Stimulated activated CD4-positive, alpha-beta T cell treated with anti-CD3 and anti-CD28 coated beads, Interleukin-4, amount 100 ng/mL, for 4 hours (primary cell): ENCODE measurements around the gene AGBL1.

Experiments
- DNase-seq, 2 experiments: peaks; one replicate each; pipeline ENCODE4 v3.0.0-alpha.2; 2020

AGBL1 gene

DNA sequence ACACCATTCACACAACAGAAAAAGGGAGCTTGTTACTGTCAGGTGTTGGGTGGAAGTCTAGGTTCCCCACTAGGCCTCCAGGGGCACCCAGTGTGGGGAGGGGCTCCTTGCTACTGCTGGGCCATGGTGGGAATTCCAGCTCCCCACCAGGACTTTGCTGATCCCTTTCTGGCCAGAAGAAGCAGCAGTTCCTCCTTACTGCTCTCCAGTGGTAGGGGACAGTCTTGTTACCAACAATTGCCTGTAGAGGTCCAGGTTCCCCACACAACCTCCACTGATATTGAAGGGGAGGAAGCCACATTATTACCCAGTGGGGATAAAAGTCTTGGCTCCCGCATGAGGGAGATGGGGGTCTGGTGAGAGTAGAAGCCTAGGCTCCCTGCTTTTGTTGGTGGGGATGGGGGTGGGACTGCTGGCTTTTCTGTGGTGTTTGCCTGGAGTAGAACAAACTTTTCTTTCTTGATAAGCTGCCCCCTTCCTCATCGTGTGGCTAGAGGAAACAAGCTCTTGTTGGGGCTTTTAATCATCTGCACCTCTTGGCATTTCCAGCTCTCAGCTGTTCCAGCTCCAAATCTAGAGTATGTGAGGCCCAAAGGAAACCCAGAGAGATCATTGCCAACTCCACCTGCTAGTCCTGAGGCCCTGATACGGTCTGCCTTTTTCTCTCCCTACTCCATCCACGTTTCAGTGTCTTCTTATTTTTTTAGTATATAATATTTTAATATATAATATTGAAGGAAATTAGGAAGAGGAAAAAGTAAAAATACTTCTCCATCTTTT lies 824.2 kb downstream of the AGBL1 start:
- no peak for DNase-seq

- no peak for DNase-seq
Measured at GRCh38 chr15:86905625-86906256, 826.1 kb downstream of the AGBL1 start.

GRCh38 chr15:86906376-86906775 lies 826.7 kb downstream of the AGBL1 start:
- DNase-seq = no peak

DNA sequence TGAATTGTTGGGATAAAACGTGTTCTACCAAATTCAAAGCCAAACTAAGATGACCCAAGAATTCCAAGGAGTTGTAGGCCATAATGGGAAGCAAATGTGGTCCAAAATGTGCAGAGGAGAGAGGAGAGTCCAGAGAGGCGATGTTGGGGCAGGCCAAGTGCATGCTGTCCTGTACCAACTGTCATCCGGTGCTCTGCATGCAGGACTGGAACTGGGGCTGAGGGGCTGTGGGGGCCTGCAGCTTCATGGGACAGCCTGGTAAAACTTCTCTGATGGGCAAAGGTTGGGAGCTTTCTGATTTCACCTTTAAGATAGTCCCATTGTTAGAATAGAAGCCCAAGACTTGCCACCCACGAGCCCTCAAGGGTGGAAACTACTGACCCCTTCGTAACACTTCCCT lies 831.4 kb downstream of the AGBL1 start:
- no peak for DNase-seq

GRCh38 chr15:86912661-86913060 lies 833.0 kb downstream of the AGBL1 start:
- DNase-seq = no peak

DNA sequence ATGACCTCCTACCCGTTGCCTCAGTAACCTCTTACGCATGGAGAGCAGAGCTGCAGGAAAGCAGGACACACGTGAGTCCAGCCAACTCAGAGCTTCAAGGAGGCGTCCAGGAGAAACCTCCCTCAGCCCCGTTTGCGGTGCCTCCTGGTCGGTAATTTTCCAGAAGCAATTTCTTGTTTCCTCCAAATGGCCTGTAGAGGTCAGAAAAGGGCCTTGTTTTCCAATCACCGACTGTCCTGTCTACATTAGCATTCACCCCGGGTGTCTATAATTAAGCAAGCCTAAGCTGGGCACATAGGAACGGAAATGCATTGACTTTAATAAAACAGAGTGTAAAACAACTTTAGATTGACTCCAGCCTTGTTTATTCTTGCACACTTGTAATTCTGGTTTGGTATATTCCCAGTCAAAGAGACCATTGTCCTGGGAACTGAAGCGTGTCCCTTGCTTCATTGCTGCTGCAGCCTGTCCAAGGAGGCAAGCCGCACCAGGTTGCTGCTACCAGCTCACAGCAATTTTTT lies 836.2 kb downstream of the AGBL1 start:
- DNase-seq = no peak

DNA sequence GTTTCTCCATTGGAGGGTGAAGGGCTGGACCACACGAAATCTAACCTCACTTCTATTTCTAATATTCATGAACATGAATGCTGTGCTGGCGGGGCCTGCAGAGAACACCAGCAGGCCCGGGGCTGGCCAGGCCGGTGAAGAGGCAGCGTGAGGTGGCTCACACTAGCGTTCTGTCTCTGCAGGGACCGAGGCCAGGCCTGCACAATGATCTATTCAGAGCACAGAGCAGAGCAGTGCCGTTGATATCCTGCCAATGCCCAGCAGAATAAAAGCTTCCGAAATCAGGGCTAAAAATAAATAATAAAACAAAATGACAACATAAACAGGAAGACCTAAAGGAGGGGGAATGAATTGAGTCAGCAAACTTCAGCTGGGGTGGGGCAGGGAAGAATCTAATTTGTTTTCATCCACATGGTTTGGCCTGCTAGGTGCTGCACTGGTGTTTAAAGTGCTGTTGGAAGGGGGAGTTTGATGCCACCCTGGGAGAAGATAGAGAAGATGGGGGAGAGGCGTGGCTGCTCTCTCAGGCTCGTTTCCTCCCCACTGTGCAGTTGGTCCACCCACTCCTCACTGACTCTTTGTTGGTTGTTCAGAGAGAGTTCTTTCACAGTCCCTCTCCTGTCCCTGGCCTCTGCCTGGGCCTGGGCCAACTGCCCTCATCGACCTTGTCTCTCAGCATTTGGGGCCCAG lies 837.1 kb downstream of the AGBL1 start:
- no peak for DNase-seq

DNA sequence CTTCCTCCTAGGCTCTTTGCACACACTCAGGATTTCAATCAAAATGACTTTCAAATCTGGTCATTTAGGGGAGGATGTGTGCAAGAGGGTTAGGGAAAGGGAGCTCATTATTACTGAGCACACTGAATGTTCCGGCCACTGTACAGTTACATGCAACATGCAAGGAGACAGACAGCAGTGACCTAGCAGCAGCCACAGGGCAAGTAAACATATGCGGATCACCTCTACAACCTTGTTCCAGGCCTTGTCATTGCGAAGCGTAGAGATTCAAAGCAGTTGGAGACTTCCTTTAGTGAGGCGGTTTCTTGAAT lies 837.6 kb downstream of the AGBL1 start:
- no peak for DNase-seq

DNA sequence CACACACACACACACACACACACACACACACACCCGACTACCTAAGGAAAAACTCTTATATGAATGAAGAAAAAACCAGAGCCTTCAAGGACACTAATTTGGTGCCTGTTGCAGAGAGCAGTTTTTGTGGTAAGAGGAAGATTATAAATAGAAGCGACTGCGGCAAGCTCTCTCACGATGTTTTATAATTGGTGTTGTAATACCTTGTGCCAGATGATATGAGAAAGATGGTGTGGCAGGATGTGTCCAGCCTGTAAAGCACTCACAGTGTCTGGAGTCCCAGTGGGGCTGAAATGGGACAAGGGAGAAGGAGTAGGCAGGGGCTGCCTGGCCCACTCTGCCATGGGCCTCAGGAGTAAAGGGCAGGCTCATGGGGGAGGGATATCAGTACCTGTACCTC lies 839.9 kb downstream of the AGBL1 start:
- DNase-seq = no peak

- no peak for DNase-seq
Measured at GRCh38 chr15:86929461-86929860, 849.8 kb downstream of the AGBL1 start.

DNA sequence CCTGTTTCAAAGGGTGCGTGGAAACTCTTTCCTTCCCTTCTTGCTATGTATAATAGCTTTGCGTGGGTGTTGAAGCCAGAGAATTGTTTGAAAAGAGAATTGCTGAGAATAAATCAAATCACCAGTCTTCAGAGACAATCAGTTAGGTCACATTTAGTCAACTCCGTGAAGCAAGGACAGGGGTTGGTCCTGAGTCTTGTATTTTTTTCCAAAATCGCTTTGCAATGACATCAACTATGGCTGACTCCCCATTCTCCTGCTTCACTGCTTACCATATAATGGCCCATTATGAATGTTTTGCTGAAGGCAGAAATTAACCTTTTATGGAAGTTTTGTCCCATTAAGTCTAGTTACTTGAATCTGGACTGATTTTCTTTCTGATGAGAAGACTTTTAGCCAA lies 852.8 kb downstream of the AGBL1 start:
- no peak for DNase-seq

DNA sequence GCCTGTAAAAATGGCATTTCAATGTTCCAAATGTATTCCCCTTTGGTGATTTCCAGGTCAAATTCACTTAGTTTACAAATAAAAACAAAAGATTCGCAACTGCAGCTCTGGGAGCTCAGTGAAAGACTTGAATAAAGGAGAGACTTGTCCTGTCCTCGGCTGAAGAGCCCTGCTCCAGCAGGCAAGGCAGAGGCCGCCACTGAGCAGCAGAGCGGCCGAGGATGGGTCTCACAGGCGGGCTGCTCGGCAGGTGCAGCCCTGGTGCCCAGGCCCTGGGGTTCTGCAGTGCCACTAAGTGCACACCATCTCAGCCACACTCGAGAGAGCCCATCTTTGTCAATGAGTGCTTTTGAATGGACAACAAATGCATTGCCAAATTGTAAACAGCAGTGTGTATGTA lies 856.2 kb downstream of the AGBL1 start:
- DNase-seq = no peak

DNA sequence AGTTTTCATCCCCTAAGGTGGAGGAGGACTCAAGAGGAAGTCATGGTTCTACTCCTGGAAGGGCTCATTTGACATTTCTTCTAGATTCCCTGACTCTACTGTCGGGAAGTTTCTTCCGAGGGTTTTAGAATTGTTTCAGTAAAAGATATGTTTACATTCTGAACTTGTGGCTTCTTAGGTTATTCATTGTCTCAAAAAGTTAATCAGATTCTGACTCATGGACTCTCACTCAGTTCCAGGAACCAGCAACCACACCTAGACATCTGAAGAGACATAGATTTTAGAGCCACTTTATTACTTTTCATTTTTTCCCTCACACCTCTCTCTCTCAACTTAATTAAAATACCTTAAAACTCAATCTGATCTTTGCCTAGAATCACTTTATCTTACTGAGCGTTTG lies 862.6 kb downstream of the AGBL1 start:
- DNase-seq = no peak

- no peak for DNase-seq
Measured at GRCh38 chr15:86948719-86949118, 869.0 kb downstream of the AGBL1 start.

DNA sequence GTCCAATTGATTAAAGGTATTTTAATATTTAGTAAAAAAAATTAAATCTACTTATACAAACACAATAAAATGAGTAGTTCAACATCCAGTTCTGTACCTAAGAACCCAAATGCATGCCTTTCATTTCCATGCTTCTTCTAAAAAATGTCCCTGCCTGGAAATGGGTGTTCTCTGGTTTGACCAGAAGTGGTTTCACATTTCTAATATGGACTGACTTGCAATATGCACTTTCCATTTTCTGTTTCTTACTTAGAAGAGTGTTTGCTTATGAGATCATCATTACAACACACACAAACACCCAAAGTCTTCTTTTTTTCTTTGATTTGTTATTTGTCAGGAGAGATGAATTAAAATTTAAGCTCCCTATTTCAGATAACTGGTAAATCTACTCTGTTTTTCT lies 879.6 kb downstream of the AGBL1 start:
- DNase-seq = no peak

GRCh38 chr15:86961669-86962068 lies 882.0 kb downstream of the AGBL1 start:
- DNase-seq = no peak

DNA sequence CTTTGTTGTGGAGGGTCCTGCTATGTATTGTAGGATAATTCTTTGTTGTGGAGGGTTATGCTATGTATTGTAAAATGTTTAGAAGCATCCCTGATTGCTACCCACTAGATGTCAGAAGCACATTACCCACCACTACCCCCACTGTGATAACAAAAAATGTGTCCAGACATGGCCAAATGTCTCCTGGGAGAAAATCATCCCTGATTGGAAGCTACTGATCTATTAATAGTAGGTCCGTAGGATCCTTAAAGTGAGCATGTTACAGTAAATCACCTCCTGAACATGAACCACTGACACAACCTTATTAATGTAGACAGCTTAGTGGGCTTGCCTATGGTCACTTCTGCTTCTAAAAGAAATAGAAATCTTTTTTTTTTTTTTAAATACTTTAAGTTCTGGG lies 884.6 kb downstream of the AGBL1 start:
- no peak for DNase-seq

- no peak for DNase-seq
Measured at GRCh38 chr15:86968244-86968643, 888.6 kb downstream of the AGBL1 start.

- no peak for DNase-seq
Measured at GRCh38 chr15:86969364-86969763, 889.7 kb downstream of the AGBL1 start.

GRCh38 chr15:86973284-86973844 lies 893.7 kb downstream of the AGBL1 start:
- DNase-seq = no peak

DNA sequence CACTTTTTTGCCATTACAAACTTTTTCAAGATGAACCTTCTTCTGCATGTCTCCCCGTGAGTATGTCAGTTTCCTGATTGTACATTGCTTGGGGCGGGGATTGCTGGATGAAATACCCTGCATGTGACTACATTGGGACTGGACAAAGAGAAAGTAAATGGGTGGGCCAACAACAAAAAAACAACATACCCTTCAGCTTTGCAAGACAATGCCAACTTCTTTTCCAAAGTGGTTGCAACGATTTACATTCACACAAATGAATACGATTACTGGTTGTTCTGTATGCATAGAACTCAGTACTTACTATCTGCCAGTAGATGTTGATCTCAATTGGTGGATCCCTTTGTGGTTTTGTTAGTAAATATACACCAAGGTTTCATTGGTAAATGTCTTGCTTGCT lies 908.4 kb downstream of the AGBL1 start:
- no peak for DNase-seq

DNA sequence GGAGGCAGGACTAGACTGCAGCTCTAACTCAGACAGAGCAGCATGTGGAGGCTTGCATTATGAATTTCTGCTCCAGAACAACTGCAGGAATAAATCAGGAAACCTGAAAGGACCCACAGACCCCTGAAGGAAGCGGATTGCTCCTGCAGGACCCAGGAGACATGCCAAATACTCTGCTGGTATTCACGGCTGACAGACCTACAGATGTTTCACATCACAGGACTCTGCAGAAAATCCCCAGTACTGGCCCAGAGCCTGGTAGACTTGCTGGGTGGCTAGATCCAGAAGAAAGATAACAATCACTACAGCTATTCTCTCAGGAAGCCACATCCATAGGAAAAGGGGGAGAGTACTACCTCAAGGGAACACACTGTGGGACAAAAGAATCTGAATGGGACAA lies 942.1 kb downstream of the AGBL1 start:
- no peak for DNase-seq

- DNase-seq = no peak
Measured at GRCh38 chr15:87031540-87032230, 952.0 kb downstream of the AGBL1 start.
